ENCODE results near the gene BAHCC1.

DNA sequence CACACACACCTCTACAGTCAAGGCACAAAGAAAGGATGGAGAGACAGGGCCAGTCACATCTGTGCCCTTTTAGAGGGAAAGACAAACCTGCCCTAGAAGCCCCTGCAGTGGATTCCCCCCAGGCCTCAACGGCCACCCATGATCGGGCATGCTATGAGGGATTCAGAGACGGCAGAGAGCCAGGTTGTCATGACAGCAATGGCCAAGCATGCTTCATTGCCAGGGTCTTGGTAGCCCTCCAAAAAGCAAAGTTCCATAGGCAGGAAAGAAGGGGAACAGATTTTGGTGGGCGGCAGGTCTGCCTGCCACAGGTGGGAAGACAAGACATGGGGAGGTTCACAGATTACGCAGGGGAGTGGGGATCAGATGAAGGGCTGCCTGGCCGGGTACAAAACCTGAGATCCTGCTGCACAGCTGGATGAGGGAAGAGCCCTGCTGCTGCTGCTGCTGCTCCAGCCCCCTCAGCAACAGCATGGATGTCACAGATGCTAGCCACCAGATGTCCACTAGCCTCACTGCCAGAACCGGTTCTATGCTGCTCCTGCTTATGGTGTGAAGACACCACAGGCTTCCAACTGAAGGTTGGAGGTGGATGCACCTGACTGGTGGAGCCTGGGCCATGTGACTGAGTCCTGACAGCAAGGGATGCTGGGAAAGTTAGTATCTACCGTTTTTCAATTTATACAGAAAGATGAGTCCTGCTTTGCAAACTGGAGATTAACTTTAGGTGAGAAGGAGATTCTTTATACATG lies 99.5 kb downstream of the BAHCC1 start:
- TF ChIP-seq EZH2 (IDR thresholded peaks at IDR 0.05; ENCODE audit: borderline replicate concordance, low read depth, low read length, poor library complexity, severe bottlenecking): no peak
- TF ChIP-seq, protein P1, sequence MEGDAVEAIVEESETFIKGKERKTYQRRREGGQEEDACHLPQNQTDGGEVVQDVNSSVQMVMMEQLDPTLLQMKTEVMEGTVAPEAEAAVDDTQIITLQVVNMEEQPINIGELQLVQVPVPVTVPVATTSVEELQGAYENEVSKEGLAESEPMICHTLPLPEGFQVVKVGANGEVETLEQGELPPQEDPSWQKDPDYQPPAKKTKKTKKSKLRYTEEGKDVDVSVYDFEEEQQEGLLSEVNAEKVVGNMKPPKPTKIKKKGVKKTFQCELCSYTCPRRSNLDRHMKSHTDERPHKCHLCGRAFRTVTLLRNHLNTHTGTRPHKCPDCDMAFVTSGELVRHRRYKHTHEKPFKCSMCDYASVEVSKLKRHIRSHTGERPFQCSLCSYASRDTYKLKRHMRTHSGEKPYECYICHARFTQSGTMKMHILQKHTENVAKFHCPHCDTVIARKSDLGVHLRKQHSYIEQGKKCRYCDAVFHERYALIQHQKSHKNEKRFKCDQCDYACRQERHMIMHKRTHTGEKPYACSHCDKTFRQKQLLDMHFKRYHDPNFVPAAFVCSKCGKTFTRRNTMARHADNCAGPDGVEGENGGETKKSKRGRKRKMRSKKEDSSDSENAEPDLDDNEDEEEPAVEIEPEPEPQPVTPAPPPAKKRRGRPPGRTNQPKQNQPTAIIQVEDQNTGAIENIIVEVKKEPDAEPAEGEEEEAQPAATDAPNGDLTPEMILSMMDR (conservative IDR thresholded peaks at IDR 0.05; ENCODE audit: low read depth, low read length): no peak
